Measurements from ENCODE around the gene SIRT5.

Gene SIRT5

GRCh38 chr6:13574571-13575376 is at the start of gene SIRT5:
Gene SIRT5, plus strand, starts transcription at chr6:13574601. Its CDS starts 9,510 bp downstream, at chr6:13584111.
- Histone ChIP-seq H2AFZ (ENCODE audit: low read depth, low read length) (peak within 1 kb of the TSS; percentile 69; the same call in 1 of the 2 replicates), H3K36me3 (replicated peaks; ENCODE audit: low read depth, low read length) (no peaks in the 10 kb centered on the region), H3K4me2 (ENCODE audit: low read length) (peak within 1 kb of the TSS; percentile 95), H3K27ac (ENCODE audit: low read length) (peak within 1 kb of the TSS; percentile 68), H3K27me3 (ENCODE audit: low read depth, low read length) (no peaks in the 10 kb centered on the region), H3K4me3 (ENCODE audit: low read length) (peak within 1 kb of the TSS; percentile 95), H3K79me2 (ENCODE audit: low read length) (no peaks in the 10 kb centered on the region), H3K9me3 (ENCODE audit: insufficient read depth, low read length) (no peaks in the 10 kb centered on the region), H3K9ac (ENCODE audit: low read length) (peak within 1 kb of the TSS; percentile 82), H3K4me1 (ENCODE audit: low read length) (peaks cover 8% of the 10 kb centered on the region), H4K20me1 (ENCODE audit: insufficient read depth, low read length) (no peaks in the 10 kb centered on the region)
- TF ChIP-seq EZH2phosphoT487 (IDR thresholded peaks at IDR 0.05; ENCODE audit: low read depth), result no peak
- TF ChIP-seq, protein P1, sequence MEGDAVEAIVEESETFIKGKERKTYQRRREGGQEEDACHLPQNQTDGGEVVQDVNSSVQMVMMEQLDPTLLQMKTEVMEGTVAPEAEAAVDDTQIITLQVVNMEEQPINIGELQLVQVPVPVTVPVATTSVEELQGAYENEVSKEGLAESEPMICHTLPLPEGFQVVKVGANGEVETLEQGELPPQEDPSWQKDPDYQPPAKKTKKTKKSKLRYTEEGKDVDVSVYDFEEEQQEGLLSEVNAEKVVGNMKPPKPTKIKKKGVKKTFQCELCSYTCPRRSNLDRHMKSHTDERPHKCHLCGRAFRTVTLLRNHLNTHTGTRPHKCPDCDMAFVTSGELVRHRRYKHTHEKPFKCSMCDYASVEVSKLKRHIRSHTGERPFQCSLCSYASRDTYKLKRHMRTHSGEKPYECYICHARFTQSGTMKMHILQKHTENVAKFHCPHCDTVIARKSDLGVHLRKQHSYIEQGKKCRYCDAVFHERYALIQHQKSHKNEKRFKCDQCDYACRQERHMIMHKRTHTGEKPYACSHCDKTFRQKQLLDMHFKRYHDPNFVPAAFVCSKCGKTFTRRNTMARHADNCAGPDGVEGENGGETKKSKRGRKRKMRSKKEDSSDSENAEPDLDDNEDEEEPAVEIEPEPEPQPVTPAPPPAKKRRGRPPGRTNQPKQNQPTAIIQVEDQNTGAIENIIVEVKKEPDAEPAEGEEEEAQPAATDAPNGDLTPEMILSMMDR (IDR thresholded peaks at IDR 0.05; ENCODE audit: low read depth, low read length), result peak; percentile 63; the same call in 1 of the 2 replicates

- no peaks in the 10 kb centered on the region for H3K79me2 ChIP-seq (ENCODE audit: low read length)
- H3K36me3 ChIP-seq (replicated peaks; ENCODE audit: low read depth, low read length), result no peaks in the 10 kb centered on the region
- no peak overlapping the region for H2AFZ ChIP-seq (ENCODE audit: low read depth, low read length)
- TF ChIP-seq EZH2phosphoT487 (IDR thresholded peaks at IDR 0.05; ENCODE audit: low read depth), result no peak
- TF ChIP-seq, protein P1 (IDR thresholded peaks at IDR 0.05; ENCODE audit: low read depth, low read length), result no peak
- no peaks in the 10 kb centered on the region for H4K20me1 ChIP-seq (ENCODE audit: insufficient read depth, low read length)
- no peak overlapping the region for H3K4me3 ChIP-seq (ENCODE audit: low read length)
- H3K9ac ChIP-seq (ENCODE audit: low read length), result no peak overlapping the region
- no peak overlapping the region for H3K4me2 ChIP-seq (ENCODE audit: low read length)
- no peaks in the 10 kb centered on the region for H3K27me3 ChIP-seq (ENCODE audit: low read depth, low read length)
- no peaks in the 10 kb centered on the region for H3K9me3 ChIP-seq (ENCODE audit: insufficient read depth, low read length)
- no peak overlapping the region for H3K27ac ChIP-seq (ENCODE audit: low read length)
- no peaks in the 10 kb centered on the region for H3K4me1 ChIP-seq (ENCODE audit: low read length)
Observed at GRCh38 chr6:13524801-13525508, 49.4 kb upstream of the SIRT5 start.

DNA sequence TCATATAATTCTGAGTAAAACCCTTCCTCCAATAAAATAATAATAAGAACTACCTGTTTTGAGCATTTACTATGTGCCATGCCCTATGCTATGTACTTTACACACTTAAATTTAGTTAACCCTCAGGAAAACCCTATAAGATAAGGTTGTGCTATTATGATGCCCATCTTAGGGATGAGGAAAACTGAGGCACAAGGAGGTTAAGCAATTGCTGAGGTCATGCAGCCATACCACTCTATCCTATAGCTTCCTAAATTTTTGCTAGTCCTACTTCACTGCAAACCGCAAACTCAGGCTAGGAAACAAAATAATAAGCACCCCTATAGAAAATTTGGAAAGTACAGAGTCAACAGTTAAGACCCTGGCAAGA is 48.1 kb upstream of the SIRT5 start:
- TF ChIP-seq, protein P1 (IDR thresholded peaks at IDR 0.05; ENCODE audit: low read depth, low read length), result no peak
- TF ChIP-seq EZH2phosphoT487 (IDR thresholded peaks at IDR 0.05; ENCODE audit: low read depth), result no peak
- Histone ChIP-seq H3K4me3 (ENCODE audit: low read length) (no peak overlapping the region), H3K4me2 (ENCODE audit: low read length) (no peak overlapping the region), H3K36me3 (replicated peaks; ENCODE audit: low read depth, low read length) (no peaks in the 10 kb centered on the region), H3K9me3 (ENCODE audit: insufficient read depth, low read length) (no peaks in the 10 kb centered on the region), H3K27ac (ENCODE audit: low read length) (no peak overlapping the region), H2AFZ (ENCODE audit: low read depth, low read length) (no peak overlapping the region), H3K4me1 (ENCODE audit: low read length) (no peaks in the 10 kb centered on the region), H3K27me3 (ENCODE audit: low read depth, low read length) (no peaks in the 10 kb centered on the region), H3K79me2 (ENCODE audit: low read length) (no peaks in the 10 kb centered on the region), H3K9ac (ENCODE audit: low read length) (no peak overlapping the region), H4K20me1 (ENCODE audit: insufficient read depth, low read length) (no peaks in the 10 kb centered on the region)

All from OCI-LY3 (cell line).